ENCODE data around the gene ABCA5. TPM values are rescaled to one million over a fixed set of nuclear protein-coding genes. Genes with fewer than 3 reads are reported as not detected.
"Not testable (repeated sequence)": the region's sequence is repeated elsewhere in the genome, so short reads cannot be mapped to it uniquely, and the experiment has no call there.

The ABCA5 gene
- total RNA-seq, 3 donors from 2014 or later = 46.2 to 100 (median 52.7) TPM

DNA sequence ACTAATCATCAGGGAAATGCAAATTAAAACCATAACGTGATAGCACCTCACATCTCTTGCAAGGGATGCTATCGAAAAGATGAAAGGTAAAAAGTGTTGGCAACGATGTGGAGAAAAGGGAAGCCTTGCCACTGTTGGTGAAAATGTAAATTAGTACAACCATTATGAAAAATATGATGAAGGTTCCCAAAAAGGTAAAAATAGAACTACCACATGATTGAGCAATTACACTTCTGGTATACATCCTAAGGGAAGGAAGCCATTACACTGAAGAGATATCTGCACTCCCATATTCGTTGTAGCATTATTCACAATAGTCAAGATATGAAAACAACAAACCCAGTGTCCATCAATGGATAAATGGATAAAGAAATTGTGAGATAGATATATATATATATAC lies 119.8 kb downstream of the ABCA5 start:
- no peaks in the 10 kb centered on the region for H3K4me1 ChIP-seq (ENCODE audit: low read depth)
- DNase-seq (no peak), ATAC-seq (no peak)
- no peak overlapping the region for H3K4me3 ChIP-seq
- H3K36me3 ChIP-seq (ENCODE audit: low read depth) = no peaks in the 10 kb centered on the region
- intact Hi-C loops (cut with DNase I, micrococcal nuclease) = no loop called here
- TF ChIP-seq, protein P1, sequence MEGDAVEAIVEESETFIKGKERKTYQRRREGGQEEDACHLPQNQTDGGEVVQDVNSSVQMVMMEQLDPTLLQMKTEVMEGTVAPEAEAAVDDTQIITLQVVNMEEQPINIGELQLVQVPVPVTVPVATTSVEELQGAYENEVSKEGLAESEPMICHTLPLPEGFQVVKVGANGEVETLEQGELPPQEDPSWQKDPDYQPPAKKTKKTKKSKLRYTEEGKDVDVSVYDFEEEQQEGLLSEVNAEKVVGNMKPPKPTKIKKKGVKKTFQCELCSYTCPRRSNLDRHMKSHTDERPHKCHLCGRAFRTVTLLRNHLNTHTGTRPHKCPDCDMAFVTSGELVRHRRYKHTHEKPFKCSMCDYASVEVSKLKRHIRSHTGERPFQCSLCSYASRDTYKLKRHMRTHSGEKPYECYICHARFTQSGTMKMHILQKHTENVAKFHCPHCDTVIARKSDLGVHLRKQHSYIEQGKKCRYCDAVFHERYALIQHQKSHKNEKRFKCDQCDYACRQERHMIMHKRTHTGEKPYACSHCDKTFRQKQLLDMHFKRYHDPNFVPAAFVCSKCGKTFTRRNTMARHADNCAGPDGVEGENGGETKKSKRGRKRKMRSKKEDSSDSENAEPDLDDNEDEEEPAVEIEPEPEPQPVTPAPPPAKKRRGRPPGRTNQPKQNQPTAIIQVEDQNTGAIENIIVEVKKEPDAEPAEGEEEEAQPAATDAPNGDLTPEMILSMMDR (IDR thresholded peaks at IDR 0.05) = no peak
- H3K9me3 ChIP-seq = no peaks in the 10 kb centered on the region

GRCh38 chr17:69198238-69198637 lies 128.7 kb downstream of the ABCA5 start:
- DNase-seq (no peak), ATAC-seq (no peak)
- no peaks in the 10 kb centered on the region for H3K36me3 ChIP-seq (ENCODE audit: low read depth)
- intact Hi-C loops (cut with DNase I, micrococcal nuclease) = no loop called here
- H3K9me3 ChIP-seq = no peaks in the 10 kb centered on the region
- no peaks in the 10 kb centered on the region for H3K4me1 ChIP-seq (ENCODE audit: low read depth)
- no peak overlapping the region for H3K4me3 ChIP-seq
- TF ChIP-seq, protein P1 (IDR thresholded peaks at IDR 0.05) = no peak

- intact Hi-C loops (cut with DNase I, micrococcal nuclease) = not testable (repeated sequence)
Measured at GRCh38 chr17:69196105-69196653, 130.8 kb downstream of the ABCA5 start.

More at GRCh38 chr17:69196105-69196653, 130.8 kb downstream of the ABCA5 start:
- H3K36me3 ChIP-seq (ENCODE audit: low read depth); ATAC-seq; DNase-seq; H3K4me1 ChIP-seq (ENCODE audit: low read depth); H3K4me3 ChIP-seq; H3K9me3 ChIP-seq: not testable (repeated sequence)

Other genes with a start within 250 kb of the ABCA5 start
- 10 to 100 TPM in 1 of 3 donors, 1 to 10 TPM in 2; 5.4 to 21.3 (median 7.7) TPM for gene ABCA6, start 185.2 kb downstream of the ABCA5 start, total RNA-seq
- 10 to 100 TPM in 1 of 3 donors, 1 to 10 TPM in 2; 3.1 to 14.2 (median 6.1) TPM for gene ABCA10, start 98.3 kb downstream of the ABCA5 start, total RNA-seq
- gene MAP2K6, start 87.6 kb upstream of the ABCA5 start, total RNA-seq = 100 to 1,000 TPM in 2 of 3 donors, 10 to 100 TPM in 1; 62.9 to 146 (median 117) TPM